Lower lobe of right lung (tissue), 2 donors: ENCODE measurements around the gene PLCD3. TPM values are rescaled to one million over a fixed set of nuclear protein-coding genes. Genes with fewer than 3 reads are reported as not detected.

ENCODE experiments used
- ATAC-seq, 2 donors: fragments of 200-7000 bp; cut with Tn5 transposase; one replicate each; pipeline ENCODE4 v1.9.1; 2020 to 2022; ENCODE audit warnings: mild to moderate bottlenecking in 2 of 2, moderate library complexity in 2 of 2
- DNase-seq: peaks from one replicate; pipeline ENCODE4 v3.0.0-alpha.2; 2020
- H3K27ac ChIP-seq: fragments of 200-600 bp; one replicate; pipeline ENCODE4 v1.8.0; 2022
- H3K27me3 ChIP-seq: fragments of 200-600 bp; one replicate; pipeline ENCODE4 v1.8.0; 2022; ENCODE audit warnings: low read depth
- H3K36me3 ChIP-seq: fragments of 200-600 bp; one replicate; pipeline ENCODE4 v1.8.0; 2022; ENCODE audit warnings: mild to moderate bottlenecking
- H3K4me1 ChIP-seq: fragments of 200-600 bp; one replicate; pipeline ENCODE4 v1.8.0; 2022
- H3K4me3 ChIP-seq: fragments of 200-600 bp; one replicate; pipeline ENCODE4 v1.8.0; 2022; ENCODE audit warnings: mild to moderate bottlenecking
- H3K9me3 ChIP-seq: fragments of 200-600 bp; one replicate; pipeline ENCODE4 v1.8.0; 2022
- CTCF ChIP-seq: fragments of 200-600 bp; IDR thresholded peaks from one replicate; pipeline ENCODE4 v1.8.0; 2022; ENCODE audit warnings: antibody characterized with exemption, mild to moderate bottlenecking
- intact Hi-C: fragments of 100-400 bp; cut with DNase I; formaldehyde crosslinking; loops from one replicate; pipeline ENCODE4 v1.11.0; 2022
- total RNA-seq: library from RNA; stranded (reverse); fragmentation: NEBNext Ultra II Directional; extraction: Animal tissue kit (Norgen Biotek cat#: 25700); gene quantifications from one replicate; pipeline ENCODE4 v1.2.1, GENCODE V29; 2021
- donor health status: DM: no; HTN: yes; CAD: no; lungs with severe emphysema.

Gene PLCD3
- total RNA-seq, 1 donor from 2014 or later = 38.3 TPM

GRCh38 chr17:45171338-45172231 is 39.3 kb upstream of the PLCD3 start:
- Histone ChIP-seq H3K4me3 (peak overlapping the region; percentile 46), H3K27me3 (no peaks in the 10 kb centered on the region), H3K36me3 (no peaks in the 10 kb centered on the region), H3K27ac (peak overlapping the region; percentile 90), H3K9me3 (no peaks in the 10 kb centered on the region), H3K4me1 (peaks cover 34% of the 10 kb centered on the region)
- peak; percentile 71 to 73 for ATAC-seq
- intact Hi-C loops = no loop called here
- DNase-seq = peak; percentile 68
- TF ChIP-seq CTCF = no peak

GRCh38 chr17:45170931-45171337 is 38.6 kb upstream of the PLCD3 start:
- intact Hi-C loops = no loop called here
- DNase-seq (peak; percentile 73), ATAC-seq (peak; percentile 60 to 72)
- peaks cover 34% of the 10 kb centered on the region for H3K4me1 ChIP-seq
- peak overlapping the region; percentile 46 for H3K4me3 ChIP-seq
- no peaks in the 10 kb centered on the region for H3K27me3 ChIP-seq
- H3K27ac ChIP-seq = peak overlapping the region; percentile 90
- H3K9me3 ChIP-seq = no peaks in the 10 kb centered on the region
- H3K36me3 ChIP-seq = no peaks in the 10 kb centered on the region
- TF ChIP-seq CTCF = no peak

DNA sequence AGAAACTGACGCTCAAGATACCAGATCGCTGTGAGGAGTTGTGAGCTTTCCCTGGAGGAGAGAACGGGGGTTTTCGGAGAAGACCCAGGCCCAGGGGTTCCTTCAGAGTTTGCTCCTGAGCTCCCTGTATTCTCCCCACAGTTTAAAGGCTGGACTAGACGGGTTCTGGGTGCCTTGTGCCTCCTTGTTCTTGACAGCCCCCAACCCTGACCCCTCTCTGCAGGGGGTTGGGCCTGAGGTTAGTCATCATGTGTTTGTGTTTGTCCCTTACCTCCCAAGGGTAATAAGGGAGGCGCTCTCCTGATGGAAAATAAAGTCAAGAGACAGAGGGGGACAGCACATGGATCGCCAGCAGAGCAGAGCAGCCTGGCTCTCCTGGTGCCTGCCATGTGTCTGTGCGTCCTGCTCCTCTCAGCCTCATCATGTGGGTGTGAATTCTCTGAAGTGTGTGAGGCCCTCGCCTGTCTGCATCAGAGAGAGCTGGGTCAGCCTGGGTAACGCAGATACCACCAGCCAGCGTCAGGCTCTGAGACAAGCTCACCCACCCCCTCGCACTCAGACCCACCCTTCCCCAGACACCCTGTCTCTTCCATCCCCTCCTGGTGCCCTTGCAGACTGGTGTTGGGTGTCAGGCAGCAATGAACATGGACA is 38.1 kb upstream of the PLCD3 start:
- Histone ChIP-seq H3K9me3 (no peaks in the 10 kb centered on the region), H3K27me3 (no peaks in the 10 kb centered on the region), H3K27ac (peak overlapping the region; percentile 90), H3K4me3 (no peak overlapping the region), H3K4me1 (peaks cover 34% of the 10 kb centered on the region), H3K36me3 (no peaks in the 10 kb centered on the region)
- TF ChIP-seq CTCF = no peak
- DNase-seq (no peak), ATAC-seq (no peak)
- intact Hi-C loops = no loop called here

DNA sequence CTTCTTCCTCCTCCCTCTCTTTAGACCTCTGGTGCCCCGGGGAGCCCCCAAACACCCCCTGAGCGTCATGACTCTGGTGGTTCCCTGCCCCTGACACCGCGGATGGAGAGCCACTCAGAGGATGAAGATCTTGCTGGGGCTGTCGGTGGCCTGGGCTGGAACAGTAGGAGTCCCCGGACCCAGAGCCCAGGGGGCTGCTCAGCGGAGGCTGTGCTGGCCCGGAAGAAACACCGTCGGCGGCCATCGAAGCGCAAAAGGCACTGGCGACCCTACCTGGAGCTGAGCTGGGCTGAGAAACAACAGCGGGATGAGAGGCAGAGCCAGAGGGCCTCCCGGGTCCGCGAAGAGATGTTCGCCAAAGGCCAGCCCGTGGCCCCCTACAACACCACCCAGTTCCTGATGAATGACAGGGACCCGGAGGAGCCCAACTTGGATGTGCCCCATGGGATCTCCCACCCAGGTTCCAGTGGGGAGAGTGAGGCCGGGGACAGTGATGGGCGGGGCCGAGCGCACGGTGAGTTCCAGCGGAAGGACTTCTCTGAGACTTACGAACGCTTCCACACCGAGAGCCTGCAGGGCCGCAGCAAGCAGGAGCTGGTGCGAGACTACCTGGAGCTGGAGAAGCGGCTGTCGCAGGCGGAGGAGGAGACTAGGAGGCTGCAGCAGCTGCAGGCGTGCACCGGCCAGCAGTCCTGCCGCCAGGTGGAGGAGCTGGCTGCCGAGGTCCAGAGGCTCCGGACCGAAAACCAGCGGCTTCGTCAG is 36.9 kb upstream of the PLCD3 start:
- ATAC-seq (no peak), DNase-seq (no peak)
- intact Hi-C loops = no loop called here
- H3K4me3 ChIP-seq = no peak overlapping the region
- TF ChIP-seq CTCF = no peak
- peaks cover 37% of the 10 kb centered on the region for H3K4me1 ChIP-seq
- H3K27ac ChIP-seq = no peak overlapping the region
- H3K27me3 ChIP-seq = no peaks in the 10 kb centered on the region
- H3K9me3 ChIP-seq = no peaks in the 10 kb centered on the region
- no peaks in the 10 kb centered on the region for H3K36me3 ChIP-seq

- TF ChIP-seq CTCF = no peak
- ATAC-seq = no peak
- H3K27ac ChIP-seq = no peak overlapping the region
- no peaks in the 10 kb centered on the region for H3K36me3 ChIP-seq
- H3K4me3 ChIP-seq = no peak overlapping the region
- H3K27me3 ChIP-seq = no peaks in the 10 kb centered on the region
- intact Hi-C loops = no loop called here
- peaks cover 21% of the 10 kb centered on the region for H3K4me1 ChIP-seq
- no peak for DNase-seq
- H3K9me3 ChIP-seq = no peaks in the 10 kb centered on the region
These were observed 32.5 kb upstream of the PLCD3 start for GRCh38 chr17:45164734-45165269.
